ENCODE data around the gene PCYT1A. TPM values are rescaled to one million over a fixed set of nuclear protein-coding genes. Genes with fewer than 3 reads are reported as not detected.

The PCYT1A gene
- total RNA-seq, 1 experiment from 2014 or later, result 96.8 TPM

DNA sequence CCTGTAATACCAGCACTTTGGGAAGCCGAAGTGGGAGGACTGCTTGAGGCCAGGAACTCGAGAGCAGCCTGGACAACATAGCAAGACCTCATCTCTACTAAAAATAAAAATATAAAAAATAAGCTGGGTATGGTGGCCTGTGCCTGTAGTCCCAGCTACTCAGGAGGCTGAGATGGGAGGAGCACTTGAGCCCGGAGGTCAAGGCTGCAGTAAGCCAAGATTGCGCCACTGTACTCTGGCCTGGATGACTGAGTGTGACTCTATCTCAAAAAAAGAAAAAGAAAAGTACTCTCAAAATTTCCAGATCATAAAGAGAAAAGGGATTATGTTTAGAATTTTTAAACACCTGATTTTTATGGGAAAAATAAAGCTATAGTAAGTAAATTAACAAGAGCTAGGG is 47.1 kb downstream of the PCYT1A start:
- ATAC-seq (no peak), DNase-seq (ENCODE audit: low read depth, low spot score) (no peak)
- no TSS peak for BruUV-seq (replicated peaks)
- H3K4me3 ChIP-seq (ENCODE audit: low read depth in 2 of 2, low read length in 2 of 2), result no peak overlapping the region
- H3K27ac ChIP-seq (ENCODE audit: low read length), result no peak overlapping the region
- POLR2A ChIA-PET, result interaction anchor here (0.6 kb wide), 2 partner anchors 39 to 189 kb away, joined by 4 read pairs; no protein-coding TSS in a partner anchor
- H3K36me3 ChIP-seq (ENCODE audit: control insufficient read depth, insufficient read depth, low read length), result peaks cover 28% of the 10 kb centered on the region
- intact Hi-C loops (cut with micrococcal nuclease; ENCODE audit: unreplicated experiment) (no loop called here), in situ Hi-C loops (cut with HindIII; ENCODE audit: low pct_unique_long_range_greater_than_20kb, low sequenced_read_pairs) (no loop called here)
- H3K9me3 ChIP-seq (ENCODE audit: control insufficient read depth, insufficient read depth, low read depth, low read length), result no peaks in the 10 kb centered on the region
- CTCF ChIA-PET, result interaction anchor here (0.7 kb wide), 1 partner anchor 221 kb away, joined by 4 read pairs; no protein-coding TSS in a partner anchor
- TF ChIP-seq POLR2AphosphoS5 (IDR thresholded peaks at IDR 0.05; ENCODE audit: low read depth, low read length), result no peak
- TF ChIP-seq, protein P1, sequence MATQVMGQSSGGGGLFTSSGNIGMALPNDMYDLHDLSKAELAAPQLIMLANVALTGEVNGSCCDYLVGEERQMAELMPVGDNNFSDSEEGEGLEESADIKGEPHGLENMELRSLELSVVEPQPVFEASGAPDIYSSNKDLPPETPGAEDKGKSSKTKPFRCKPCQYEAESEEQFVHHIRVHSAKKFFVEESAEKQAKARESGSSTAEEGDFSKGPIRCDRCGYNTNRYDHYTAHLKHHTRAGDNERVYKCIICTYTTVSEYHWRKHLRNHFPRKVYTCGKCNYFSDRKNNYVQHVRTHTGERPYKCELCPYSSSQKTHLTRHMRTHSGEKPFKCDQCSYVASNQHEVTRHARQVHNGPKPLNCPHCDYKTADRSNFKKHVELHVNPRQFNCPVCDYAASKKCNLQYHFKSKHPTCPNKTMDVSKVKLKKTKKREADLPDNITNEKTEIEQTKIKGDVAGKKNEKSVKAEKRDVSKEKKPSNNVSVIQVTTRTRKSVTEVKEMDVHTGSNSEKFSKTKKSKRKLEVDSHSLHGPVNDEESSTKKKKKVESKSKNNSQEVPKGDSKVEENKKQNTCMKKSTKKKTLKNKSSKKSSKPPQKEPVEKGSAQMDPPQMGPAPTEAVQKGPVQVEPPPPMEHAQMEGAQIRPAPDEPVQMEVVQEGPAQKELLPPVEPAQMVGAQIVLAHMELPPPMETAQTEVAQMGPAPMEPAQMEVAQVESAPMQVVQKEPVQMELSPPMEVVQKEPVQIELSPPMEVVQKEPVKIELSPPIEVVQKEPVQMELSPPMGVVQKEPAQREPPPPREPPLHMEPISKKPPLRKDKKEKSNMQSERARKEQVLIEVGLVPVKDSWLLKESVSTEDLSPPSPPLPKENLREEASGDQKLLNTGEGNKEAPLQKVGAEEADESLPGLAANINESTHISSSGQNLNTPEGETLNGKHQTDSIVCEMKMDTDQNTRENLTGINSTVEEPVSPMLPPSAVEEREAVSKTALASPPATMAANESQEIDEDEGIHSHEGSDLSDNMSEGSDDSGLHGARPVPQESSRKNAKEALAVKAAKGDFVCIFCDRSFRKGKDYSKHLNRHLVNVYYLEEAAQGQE (IDR thresholded peaks at IDR 0.05; ENCODE audit: insufficient read depth in 1 of 2, low read depth in 2 of 2, low read length in 1 of 2), result no peak
- TF ChIP-seq, protein P2, sequence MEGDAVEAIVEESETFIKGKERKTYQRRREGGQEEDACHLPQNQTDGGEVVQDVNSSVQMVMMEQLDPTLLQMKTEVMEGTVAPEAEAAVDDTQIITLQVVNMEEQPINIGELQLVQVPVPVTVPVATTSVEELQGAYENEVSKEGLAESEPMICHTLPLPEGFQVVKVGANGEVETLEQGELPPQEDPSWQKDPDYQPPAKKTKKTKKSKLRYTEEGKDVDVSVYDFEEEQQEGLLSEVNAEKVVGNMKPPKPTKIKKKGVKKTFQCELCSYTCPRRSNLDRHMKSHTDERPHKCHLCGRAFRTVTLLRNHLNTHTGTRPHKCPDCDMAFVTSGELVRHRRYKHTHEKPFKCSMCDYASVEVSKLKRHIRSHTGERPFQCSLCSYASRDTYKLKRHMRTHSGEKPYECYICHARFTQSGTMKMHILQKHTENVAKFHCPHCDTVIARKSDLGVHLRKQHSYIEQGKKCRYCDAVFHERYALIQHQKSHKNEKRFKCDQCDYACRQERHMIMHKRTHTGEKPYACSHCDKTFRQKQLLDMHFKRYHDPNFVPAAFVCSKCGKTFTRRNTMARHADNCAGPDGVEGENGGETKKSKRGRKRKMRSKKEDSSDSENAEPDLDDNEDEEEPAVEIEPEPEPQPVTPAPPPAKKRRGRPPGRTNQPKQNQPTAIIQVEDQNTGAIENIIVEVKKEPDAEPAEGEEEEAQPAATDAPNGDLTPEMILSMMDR (IDR thresholded peaks at IDR 0.05), result no peak
- TF ChIP-seq TCF7L2 (IDR thresholded peaks at IDR 0.05; ENCODE audit: low read depth, low read length), result no peak
- no peak for TF ChIP-seq SIN3A (IDR thresholded peaks at IDR 0.05; ENCODE audit: borderline replicate concordance, insufficient read depth, low read depth, low read length)
- H3K27me3 ChIP-seq (ENCODE audit: control insufficient read depth, insufficient read depth, low read length), result no peaks in the 10 kb centered on the region
- H3K4me1 ChIP-seq (ENCODE audit: control insufficient read depth, insufficient read depth, low read length), result no peaks in the 10 kb centered on the region

DNA sequence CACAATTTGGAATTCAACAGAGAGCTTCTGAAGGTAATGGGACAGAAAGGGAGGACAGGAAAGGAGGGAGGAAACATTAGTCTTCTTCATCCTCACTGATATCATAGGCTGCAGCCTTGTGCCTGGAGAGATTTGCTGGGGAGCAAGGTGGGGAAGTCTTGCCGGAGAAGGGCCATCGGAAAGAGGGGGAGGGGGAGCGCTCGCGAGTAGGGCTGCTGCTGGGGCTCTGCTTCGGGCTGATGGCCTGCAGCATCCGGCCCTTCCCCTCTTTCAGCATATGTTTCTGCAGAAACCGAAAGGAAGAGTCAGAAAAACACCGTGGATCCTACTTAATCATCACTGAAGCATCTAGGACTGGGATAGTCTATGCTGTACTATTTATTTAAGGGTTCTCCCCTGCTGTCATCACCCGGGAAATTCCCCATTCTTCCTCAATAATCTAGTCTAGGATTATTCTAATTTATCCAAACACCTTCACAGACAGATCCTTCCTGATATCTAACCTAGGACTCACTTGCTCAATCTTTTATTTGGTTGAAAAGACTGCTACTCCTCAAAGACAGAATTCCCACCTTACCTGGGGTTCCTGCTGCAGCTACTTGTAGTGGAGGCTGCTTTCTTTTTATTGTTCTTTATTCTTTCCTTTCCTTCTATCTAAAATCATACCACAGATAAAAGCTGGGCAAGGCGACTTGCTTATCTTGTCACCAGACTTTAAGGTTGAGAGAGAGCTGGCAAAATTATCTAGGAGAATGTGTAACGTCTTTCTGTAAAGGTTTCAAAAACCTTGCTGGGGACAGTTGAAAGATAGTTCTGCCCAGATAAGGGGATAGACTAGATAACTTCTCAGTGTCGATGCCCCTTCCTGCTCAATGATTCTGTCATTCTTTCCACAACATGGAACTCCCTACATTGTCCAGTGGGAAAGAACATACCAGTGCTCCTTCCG is 48.6 kb downstream of the PCYT1A start:
- no peaks in the 10 kb centered on the region for H3K4me1 ChIP-seq (ENCODE audit: control insufficient read depth, insufficient read depth, low read length)
- intact Hi-C loops (cut with micrococcal nuclease; ENCODE audit: unreplicated experiment) (no loop called here), in situ Hi-C loops (cut with HindIII; ENCODE audit: low pct_unique_long_range_greater_than_20kb, low sequenced_read_pairs) (no loop called here)
- H3K27me3 ChIP-seq (ENCODE audit: control insufficient read depth, insufficient read depth, low read length), result no peaks in the 10 kb centered on the region
- no peak overlapping the region for H3K4me3 ChIP-seq (ENCODE audit: low read depth in 2 of 2, low read length in 2 of 2)
- H3K36me3 ChIP-seq (ENCODE audit: control insufficient read depth, insufficient read depth, low read length), result peaks cover 28% of the 10 kb centered on the region
- CTCF ChIA-PET, result no interaction called here
- no TSS peak for BruUV-seq (replicated peaks)
- H3K9me3 ChIP-seq (ENCODE audit: control insufficient read depth, insufficient read depth, low read depth, low read length), result no peaks in the 10 kb centered on the region
- no peak overlapping the region for H3K27ac ChIP-seq (ENCODE audit: low read length)
- no peak for ATAC-seq
- no peak for DNase-seq (ENCODE audit: low read depth, low spot score)
- TF ChIP-seq, protein P2 (IDR thresholded peaks at IDR 0.05), result no peak
- TF ChIP-seq POLR2AphosphoS5 (IDR thresholded peaks at IDR 0.05; ENCODE audit: low read depth, low read length), result no peak
- TF ChIP-seq, protein P1 (IDR thresholded peaks at IDR 0.05; ENCODE audit: insufficient read depth in 1 of 2, low read depth in 2 of 2, low read length in 1 of 2), result no peak
- no peak for TF ChIP-seq TCF7L2 (IDR thresholded peaks at IDR 0.05; ENCODE audit: low read depth, low read length)
- no peak for TF ChIP-seq SIN3A (IDR thresholded peaks at IDR 0.05; ENCODE audit: borderline replicate concordance, insufficient read depth, low read depth, low read length)
- POLR2A ChIA-PET, result interaction anchor here (0.5 kb wide), 2 partner anchors 29 to 169 kb away, joined by 5 to 8 read pairs; no protein-coding TSS in a partner anchor
